Cardiac muscle cell (in vitro differentiated cells and primary cell): ENCODE data around the gene SLC7A6. TPM values are rescaled to one million over a fixed set of nuclear protein-coding genes. Genes with fewer than 3 reads are reported as not detected.

ENCODE experiments used
- DNase-seq, 2 donors: peaks; one replicate each; pipeline versions ENCODE4 v3.0.0 to v3.0.0-alpha.2; 2010 to 2017; ENCODE audit warnings: low read depth in 1 of 2, low spot score in 1 of 2
- H3K27ac ChIP-seq: fragments of 200-600 bp; sonication (generic); 2 replicates; pipeline ENCODE4 v1.5.1; 2016
- H3K27me3 ChIP-seq: fragments of 200-600 bp; sonication (generic); 2 replicates; pipeline ENCODE4 v1.6.0; 2016; ENCODE audit warnings: control low read depth
- H3K36me3 ChIP-seq: fragments of 200-600 bp; sonication (generic); 2 replicates; pipeline ENCODE4 v1.5.1; 2016; ENCODE audit warnings: control low read depth
- H3K4me1 ChIP-seq: fragments of 200-600 bp; sonication (generic); 2 replicates; pipeline ENCODE4 v1.8.1; 2017; ENCODE audit warnings: low read depth, mild to moderate bottlenecking, mixed run types
- H3K4me3 ChIP-seq: fragments of 200-600 bp; sonication (generic); 2 replicates; pipeline ENCODE4 v1.5.1; 2016; ENCODE audit warnings: mild to moderate bottlenecking
- H3K9me3 ChIP-seq: fragments of 200-600 bp; sonication (generic); 2 replicates; pipeline ENCODE4 v1.5.1; 2017; ENCODE audit warnings: low read depth, mild to moderate bottlenecking, control low read depth
- CTCF ChIP-seq: IDR thresholded peaks from 2 replicates; pipeline ENCODE4 v1.5.1; 2012; ENCODE audit warnings: low read depth, mild to moderate bottlenecking, low read length
- polyA plus RNA-seq: library from polyadenylated mRNA; unstranded; fragments of >200 nt; fragmentation: Nextera tagmentation; extraction: Ambion mirVana; gene quantifications from 2 replicates; pipeline ENCODE4 v1.2.1, GENCODE V29; 2016
- total RNA-seq: library from RNA; depleted of rRNA; stranded (reverse); fragments of >200 nt; gene quantifications from 2 replicates; pipeline ENCODE4 v1.2.3, GENCODE V29; 2016

The SLC7A6 gene
- 13.5 and 14.3 TPM in 2 replicates for total RNA-seq
- 11.5 and 17.1 TPM in 2 replicates for polyA plus RNA-seq

- peak within 1 kb of the TSS; percentile 77 for H3K27ac ChIP-seq
Observed at GRCh38 chr16:68264128-68265077, at the start of gene SLC7A6. Gene SLC7A6, plus strand, starts transcription at chr16:68264526. Its CDS starts 10,201 bp downstream, at chr16:68274727.

GRCh38 chr16:68214726-68215125 lies 49.6 kb upstream of the SLC7A6 start:
- H3K36me3 ChIP-seq = no peaks in the 10 kb centered on the region
- no peak for TF ChIP-seq CTCF
- H3K4me1 ChIP-seq = no peaks in the 10 kb centered on the region
- no peaks in the 10 kb centered on the region for H3K9me3 ChIP-seq
- H3K27ac ChIP-seq = no peak overlapping the region
- H3K4me3 ChIP-seq = no peak overlapping the region
- H3K27me3 ChIP-seq = no peaks in the 10 kb centered on the region
- no peak for DNase-seq

More at GRCh38 chr16:68264128-68265077, at the start of gene SLC7A6:
- H3K36me3 ChIP-seq = no peaks in the 10 kb centered on the region
- no peaks in the 10 kb centered on the region for H3K9me3 ChIP-seq
- peak; percentile 80 to 81 for DNase-seq
- no peaks in the 10 kb centered on the region for H3K27me3 ChIP-seq
- peak; percentile 77 for TF ChIP-seq CTCF
- H3K4me3 ChIP-seq = peak within 1 kb of the TSS; percentile 93
- H3K4me1 ChIP-seq = peaks cover 9% of the 10 kb centered on the region

GRCh38 chr16:68215302-68215701 lies 49.0 kb upstream of the SLC7A6 start:
- Histone ChIP-seq H3K9me3 (no peaks in the 10 kb centered on the region), H3K27ac (no peak overlapping the region), H3K4me1 (no peaks in the 10 kb centered on the region), H3K36me3 (no peaks in the 10 kb centered on the region), H3K4me3 (no peak overlapping the region), H3K27me3 (no peaks in the 10 kb centered on the region)
- no peak for DNase-seq
- TF ChIP-seq CTCF = no peak

GRCh38 chr16:68216240-68216639 lies 48.1 kb upstream of the SLC7A6 start:
- no peaks in the 10 kb centered on the region for H3K4me1 ChIP-seq
- DNase-seq = no peak
- H3K9me3 ChIP-seq = no peaks in the 10 kb centered on the region
- no peak overlapping the region for H3K27ac ChIP-seq
- no peak overlapping the region for H3K4me3 ChIP-seq
- no peaks in the 10 kb centered on the region for H3K27me3 ChIP-seq
- no peaks in the 10 kb centered on the region for H3K36me3 ChIP-seq
- no peak for TF ChIP-seq CTCF

- DNase-seq = no peak
- Histone ChIP-seq H3K27me3 (no peaks in the 10 kb centered on the region), H3K9me3 (no peaks in the 10 kb centered on the region), H3K4me1 (no peaks in the 10 kb centered on the region), H3K4me3 (no peak overlapping the region), H3K36me3 (no peaks in the 10 kb centered on the region), H3K27ac (no peak overlapping the region)
- no peak for TF ChIP-seq CTCF
Observed at GRCh38 chr16:68217506-68217905, 46.8 kb upstream of the SLC7A6 start.
